ENCODE data around the gene CGB7.

Gene CGB7

DNA sequence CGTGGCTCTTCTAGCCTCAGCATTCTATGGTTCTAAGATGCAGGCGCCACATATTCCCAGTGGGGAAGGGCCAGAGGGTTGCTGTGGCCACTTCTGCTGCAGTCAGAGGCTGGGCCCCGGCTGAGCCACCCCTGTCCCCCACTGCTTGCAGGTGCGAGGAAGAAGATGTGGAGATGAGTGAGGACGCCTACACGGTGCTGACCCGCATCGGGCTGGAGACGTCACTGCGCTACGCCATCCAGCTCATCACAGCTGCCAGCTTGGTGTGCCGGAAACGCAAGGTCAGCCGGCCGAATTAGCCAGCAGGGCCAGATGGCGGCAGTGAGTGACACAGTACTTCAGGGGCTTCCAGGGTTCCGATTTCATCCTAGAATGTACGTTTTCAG is 42.7 kb downstream of the CGB7 start:
- no peak for DNase-seq

GRCh38 chr19:49014123-49014869 is 43.3 kb downstream of the CGB7 start:
- DNase-seq: no peak

- DNase-seq: no peak
Measured at GRCh38 chr19:49011194-49011593, 46.4 kb downstream of the CGB7 start.

DNA sequence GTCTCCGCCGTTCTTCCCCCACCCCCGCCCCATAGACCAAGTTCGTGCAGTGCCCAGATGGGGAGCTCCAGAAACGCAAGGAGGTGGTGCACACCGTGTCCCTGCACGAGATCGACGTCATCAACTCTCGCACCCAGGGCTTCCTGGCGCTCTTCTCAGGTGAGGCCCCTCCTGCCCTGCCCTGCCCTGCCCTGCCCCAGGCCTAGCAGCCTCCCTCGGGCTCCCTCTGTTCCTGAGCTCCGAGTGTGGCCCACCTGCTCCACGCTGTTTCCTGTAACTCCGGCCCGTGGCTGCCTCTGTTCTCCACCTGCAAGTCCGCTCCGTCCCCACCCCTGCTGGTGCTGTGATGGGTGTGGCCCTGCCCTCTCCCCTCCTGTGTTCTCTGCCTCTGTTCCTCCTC is 47.1 kb downstream of the CGB7 start:
- no peak for DNase-seq

DNA sequence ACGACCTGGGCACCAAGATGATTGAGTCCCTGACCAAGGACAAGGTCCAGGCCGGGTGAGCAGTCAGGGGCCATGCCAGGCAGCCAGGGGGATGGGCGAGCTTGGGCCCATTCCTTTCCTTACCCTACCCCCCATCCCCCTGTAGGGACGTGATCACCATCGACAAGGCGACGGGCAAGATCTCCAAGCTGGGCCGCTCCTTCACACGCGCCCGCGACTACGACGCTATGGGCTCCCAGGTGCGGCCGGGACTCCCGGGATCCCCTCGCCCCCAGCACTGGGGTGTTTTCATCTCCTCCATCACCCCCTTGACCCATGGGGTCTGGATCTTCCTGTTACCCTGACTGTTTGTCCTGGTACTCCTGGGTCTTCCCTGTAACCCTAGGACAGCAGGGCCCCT is 47.7 kb downstream of the CGB7 start:
- no peak for DNase-seq

GRCh38 chr19:49006905-49007304 is 50.6 kb downstream of the CGB7 start:
- DNase-seq: no peak

GRCh38 chr19:49004964-49005614 is 52.5 kb downstream of the CGB7 start:
- DNase-seq: no peak
